Measurements from ENCODE around the gene ADAMTS6. TPM values are rescaled to one million over a fixed set of nuclear protein-coding genes. Genes with fewer than 3 reads are reported as not detected.

Gene ADAMTS6
- total RNA-seq, 3 donors from 2014 or later (not counting 1 experiment from before 2014, with no cell fraction given), result 0.47 to 1.4 (median 1.1) TPM

- no peak for ATAC-seq
- intact Hi-C loops (cut with micrococcal nuclease), result no loop called here
Measured at GRCh38 chr5:65121880-65122436, 359.8 kb downstream of the ADAMTS6 start.

GRCh38 chr5:65120371-65120967, 361.3 kb downstream of the ADAMTS6 start:
- H3K9me3 ChIP-seq (ENCODE audit: control insufficient read depth, insufficient read depth, low read length), result no peaks in the 10 kb centered on the region
- H3K36me3 Mint-ChIP-seq, result peaks cover 8% of the 10 kb centered on the region
- no peaks in the 10 kb centered on the region for H3K27me3 ChIP-seq (ENCODE audit: control insufficient read depth, insufficient read depth, low read length)
- DNase-seq, result no peak
- H3K4me1 Mint-ChIP-seq, result no peaks in the 10 kb centered on the region
- 70% methylated on average over 2 of the region's 2 CpGs for WGBS (ENCODE audit: insufficient coverage)
- peaks cover 0 to 12% of the 10 kb centered on the region in 2 donors for H3K27me3 Mint-ChIP-seq (ENCODE audit: low read depth in 2 of 2)
- H3K9me3 Mint-ChIP-seq, result peaks cover 0 to 4% of the 10 kb centered on the region in 2 donors
- H3K4me3 Mint-ChIP-seq, result no peak overlapping the region
- no peak overlapping the region for H3K4me3 ChIP-seq (ENCODE audit: low read length)
- no peaks in the 10 kb centered on the region for H3K4me1 ChIP-seq (ENCODE audit: control insufficient read depth, insufficient read depth, low read length)
- TF ChIP-seq CTCF (IDR thresholded peaks at IDR 0.05), result no peak
- no peaks in the 10 kb centered on the region for H3K36me3 ChIP-seq (ENCODE audit: control insufficient read depth, insufficient read depth, low read length)
- intact Hi-C loops (cut with micrococcal nuclease), result no loop called here
- ATAC-seq, result no peak
- H3K27ac ChIP-seq (ENCODE audit: low read length), result no peak overlapping the region
- no peak overlapping the region for H3K27ac Mint-ChIP-seq

More at GRCh38 chr5:65121880-65122436, 359.8 kb downstream of the ADAMTS6 start:
- Histone ChIP-seq H3K27ac (ENCODE audit: low read length) (no peak overlapping the region), H3K9me3 (ENCODE audit: control insufficient read depth, insufficient read depth, low read length) (no peaks in the 10 kb centered on the region), H3K4me3 (ENCODE audit: low read length) (no peak overlapping the region), H3K27me3 (ENCODE audit: control insufficient read depth, insufficient read depth, low read length) (no peaks in the 10 kb centered on the region), H3K36me3 (ENCODE audit: control insufficient read depth, insufficient read depth, low read length) (no peaks in the 10 kb centered on the region), H3K4me1 (ENCODE audit: control insufficient read depth, insufficient read depth, low read length) (no peaks in the 10 kb centered on the region)
- no peak for TF ChIP-seq CTCF (IDR thresholded peaks at IDR 0.05)
- Mint-ChIP-seq H3K4me1 (no peaks in the 10 kb centered on the region), H3K27me3 (ENCODE audit: low read depth in 2 of 2) (peaks cover 0 to 12% of the 10 kb centered on the region in 2 donors), H3K36me3 (peaks cover 8% of the 10 kb centered on the region), H3K9me3 (peaks cover 0 to 4% of the 10 kb centered on the region in 2 donors), H3K27ac (no peak overlapping the region), H3K4me3 (no peak overlapping the region)
- DNase-seq, result no peak
- 92% methylated on average over 8 of the region's 10 CpGs for WGBS (ENCODE audit: insufficient coverage)

GRCh38 chr5:65117525-65117924, 364.2 kb downstream of the ADAMTS6 start:
- TF ChIP-seq CTCF (IDR thresholded peaks at IDR 0.05), result no peak
- H3K36me3 ChIP-seq (ENCODE audit: control insufficient read depth, insufficient read depth, low read length), result no peaks in the 10 kb centered on the region
- Mint-ChIP-seq H3K4me3 (no peak overlapping the region), H3K36me3 (peaks cover 8% of the 10 kb centered on the region), H3K4me1 (no peaks in the 10 kb centered on the region), H3K27me3 (ENCODE audit: low read depth in 2 of 2) (peaks cover 0 to 19% of the 10 kb centered on the region in 2 donors), H3K9me3 (peaks cover 0 to 4% of the 10 kb centered on the region in 2 donors), H3K27ac (no peak overlapping the region)
- ATAC-seq, result no peak
- no peak overlapping the region for H3K27ac ChIP-seq (ENCODE audit: low read length)
- intact Hi-C loops (cut with micrococcal nuclease), result no loop called here
- DNase-seq, result no peak
- no CpG with 5 or more reads among the region's 2 CpGs for WGBS (ENCODE audit: insufficient coverage)
- H3K9me3 ChIP-seq (ENCODE audit: control insufficient read depth, insufficient read depth, low read length), result no peaks in the 10 kb centered on the region
- H3K27me3 ChIP-seq (ENCODE audit: control insufficient read depth, insufficient read depth, low read length), result no peaks in the 10 kb centered on the region
- H3K4me3 ChIP-seq (ENCODE audit: low read length), result no peak overlapping the region
- H3K4me1 ChIP-seq (ENCODE audit: control insufficient read depth, insufficient read depth, low read length), result no peaks in the 10 kb centered on the region
